SK-N-SH treated with all-trans-retinoic acid at 6 μM for 48 hours (cell line): ENCODE results near the gene CAPN13.

ENCODE experiments used
- ARNTL ChIP-seq: fragments of 450-650 bp; formaldehyde crosslinking; IDR thresholded peaks from 2 replicates; pipeline ENCODE4 v1.5.0; 2020; ENCODE audit warnings: low read depth, mild to moderate bottlenecking, moderate library complexity, borderline replicate concordance
- RARB ChIP-seq: fragments of 250-450 bp; sonication (Bioruptor Pico); IDR thresholded peaks from 2 replicates; pipeline ENCODE4 v1.8.0; 2021; ENCODE audit warnings: mild to moderate bottlenecking, moderate library complexity
- TCF4 ChIP-seq: fragments of 250-450 bp; sonication (Bioruptor Pico); IDR thresholded peaks from 2 replicates; pipeline ENCODE4 v1.8.0; 2021; ENCODE audit warnings: mild to moderate bottlenecking, moderate library complexity, borderline replicate concordance
- ZC3H10 ChIP-seq: fragments of 250-450 bp; sonication (Bioruptor Pico); IDR thresholded peaks from 2 replicates; pipeline ENCODE4 v1.5.1; 2021; ENCODE audit warnings: mild to moderate bottlenecking, moderate library complexity
- ZFP30 ChIP-seq: fragments of 450-650 bp; formaldehyde crosslinking; IDR thresholded peaks from 2 replicates; pipeline ENCODE4 v1.5.0; 2022; ENCODE audit warnings: mild to moderate bottlenecking, moderate library complexity
- ZNF8 ChIP-seq: fragments of 450-650 bp; formaldehyde crosslinking; IDR thresholded peaks from 2 replicates; pipeline ENCODE4 v1.5.0; 2020; ENCODE audit warnings: mild to moderate bottlenecking, moderate library complexity
- TF ChIP-seq, protein P1 (sequence below): fragments of 250-450 bp; sonication (Bioruptor Pico); IDR thresholded peaks from 2 replicates; pipeline ENCODE4 v1.8.0; 2020; ENCODE audit warnings: mild to moderate bottlenecking, moderate library complexity, borderline replicate concordance
- TF ChIP-seq, protein P2 (sequence below): fragments of 250-450 bp; sonication (Bioruptor Pico); IDR thresholded peaks from 2 replicates; pipeline ENCODE4 v1.5.1; 2020; ENCODE audit warnings: low read depth, mild to moderate bottlenecking, moderate library complexity

DNA sequence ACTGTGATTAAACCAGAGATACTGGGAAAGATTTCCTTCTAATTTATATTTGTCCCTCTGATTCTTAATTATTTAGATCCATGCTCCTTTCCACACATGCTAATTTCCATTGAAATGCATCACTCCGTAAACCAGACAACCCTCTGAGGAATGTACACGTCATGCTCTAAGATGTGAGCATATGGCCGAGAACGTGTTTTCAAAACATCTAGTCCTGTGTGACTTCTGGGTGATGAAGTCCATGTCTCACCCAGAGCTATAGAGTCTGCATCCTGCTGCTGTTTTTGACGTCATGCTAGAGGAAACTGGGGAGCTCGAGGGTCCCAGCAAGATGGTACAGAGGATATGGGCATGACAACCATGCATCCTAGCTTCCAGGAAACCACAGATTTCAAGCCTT, 53.6 kb downstream of the CAPN13 start:
- TF ChIP-seq ZC3H10 (no peak), ZFP30 (CRISPR knock-in tag) (no peak), TCF4 (CRISPR knock-in tag) (no peak), ARNTL (no peak), RARB (CRISPR knock-in tag) (no peak), ZNF8 (CRISPR knock-in tag) (no peak)
- TF ChIP-seq, protein P1, sequence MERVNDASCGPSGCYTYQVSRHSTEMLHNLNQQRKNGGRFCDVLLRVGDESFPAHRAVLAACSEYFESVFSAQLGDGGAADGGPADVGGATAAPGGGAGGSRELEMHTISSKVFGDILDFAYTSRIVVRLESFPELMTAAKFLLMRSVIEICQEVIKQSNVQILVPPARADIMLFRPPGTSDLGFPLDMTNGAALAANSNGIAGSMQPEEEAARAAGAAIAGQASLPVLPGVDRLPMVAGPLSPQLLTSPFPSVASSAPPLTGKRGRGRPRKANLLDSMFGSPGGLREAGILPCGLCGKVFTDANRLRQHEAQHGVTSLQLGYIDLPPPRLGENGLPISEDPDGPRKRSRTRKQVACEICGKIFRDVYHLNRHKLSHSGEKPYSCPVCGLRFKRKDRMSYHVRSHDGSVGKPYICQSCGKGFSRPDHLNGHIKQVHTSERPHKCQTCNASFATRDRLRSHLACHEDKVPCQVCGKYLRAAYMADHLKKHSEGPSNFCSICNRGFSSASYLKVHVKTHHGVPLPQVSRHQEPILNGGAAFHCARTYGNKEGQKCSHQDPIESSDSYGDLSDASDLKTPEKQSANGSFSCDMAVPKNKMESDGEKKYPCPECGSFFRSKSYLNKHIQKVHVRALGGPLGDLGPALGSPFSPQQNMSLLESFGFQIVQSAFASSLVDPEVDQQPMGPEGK (CRISPR knock-in tag) = no peak
- TF ChIP-seq, protein P2, sequence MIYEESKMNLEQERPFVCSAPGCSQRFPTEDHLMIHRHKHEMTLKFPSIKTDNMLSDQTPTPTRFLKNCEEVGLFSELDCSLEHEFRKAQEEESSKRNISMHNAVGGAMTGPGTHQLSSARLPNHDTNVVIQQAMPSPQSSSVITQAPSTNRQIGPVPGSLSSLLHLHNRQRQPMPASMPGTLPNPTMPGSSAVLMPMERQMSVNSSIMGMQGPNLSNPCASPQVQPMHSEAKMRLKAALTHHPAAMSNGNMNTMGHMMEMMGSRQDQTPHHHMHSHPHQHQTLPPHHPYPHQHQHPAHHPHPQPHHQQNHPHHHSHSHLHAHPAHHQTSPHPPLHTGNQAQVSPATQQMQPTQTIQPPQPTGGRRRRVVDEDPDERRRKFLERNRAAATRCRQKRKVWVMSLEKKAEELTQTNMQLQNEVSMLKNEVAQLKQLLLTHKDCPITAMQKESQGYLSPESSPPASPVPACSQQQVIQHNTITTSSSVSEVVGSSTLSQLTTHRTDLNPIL (CRISPR knock-in tag) = no peak
